ENCODE data around the gene PLP2.

GRCh38 chrX:49205443-49205842 is 33.7 kb downstream of the PLP2 start:
- no peak for TF ChIP-seq CTCF (IDR thresholded peaks at IDR 0.05)
- TF ChIP-seq POLR2A (IDR thresholded peaks at IDR 0.05) = no peak

Measured in right lobe of liver (tissue), 4 donors.